GM19239 (cell line): ENCODE results near the gene LRMDA.

ENCODE experiments used
- DNase-seq: peaks from one replicate; pipeline ENCODE4 v3.0.0; 2011; ENCODE audit warnings: low spot score; ENCODE audit not compliant: insufficient read length
- FAIRE-seq: peaks from 2 replicates; lab custom pipeline; 2011; peaks lifted over from hg19 to GRCh38; lab: Jason Lieb, UNC

The LRMDA gene

DNA sequence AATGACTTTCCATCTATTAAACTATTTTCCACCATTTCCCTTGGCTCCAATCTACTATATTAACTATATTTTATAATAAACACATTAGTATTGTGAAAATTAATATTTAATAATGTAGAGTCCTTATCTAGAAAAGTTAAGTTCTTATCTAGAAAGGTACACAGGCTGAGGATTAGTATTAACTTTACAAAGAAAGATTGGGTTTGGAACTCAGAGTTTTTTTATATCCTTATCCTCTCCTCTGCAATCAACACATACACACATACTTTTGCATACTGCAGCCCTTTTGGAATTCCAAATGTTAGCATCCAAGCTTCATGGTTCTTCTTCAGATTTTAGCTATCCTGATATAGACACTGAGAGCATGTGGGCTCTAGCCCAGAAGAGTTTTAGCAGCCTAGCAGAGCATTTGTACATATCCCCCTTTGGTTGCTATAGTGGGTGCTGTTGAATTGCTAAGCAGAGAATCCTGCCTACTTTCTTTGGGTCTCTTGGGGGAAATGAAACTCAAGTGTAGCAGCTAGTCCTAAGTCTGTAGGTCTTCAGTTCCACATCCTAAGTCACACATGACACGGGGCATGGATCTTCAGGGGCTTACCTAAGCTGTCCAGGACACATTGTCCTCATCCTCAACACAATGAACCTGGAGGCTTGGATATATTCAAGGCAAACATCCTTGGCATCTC lies 874.6 kb downstream of the LRMDA start:
- no peak for FAIRE-seq
- DNase-seq = no peak

DNA sequence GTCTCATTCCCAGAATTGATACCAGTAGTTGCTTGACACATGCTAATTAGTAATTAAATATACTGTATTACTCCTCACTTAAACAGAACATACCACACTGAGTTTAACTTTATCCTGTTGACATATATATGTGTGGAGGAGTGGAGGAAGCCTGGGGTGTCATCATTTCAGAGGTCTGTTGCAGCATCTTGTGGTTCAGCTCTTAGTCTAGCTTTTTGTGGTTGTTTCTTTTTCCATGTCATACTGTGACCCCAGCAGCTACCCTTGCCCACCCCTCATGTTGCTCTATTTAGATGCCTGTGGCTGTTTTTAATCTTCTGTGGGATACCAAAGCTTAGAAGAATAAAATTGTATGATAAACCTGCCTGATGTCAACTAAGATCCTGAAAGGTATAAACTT lies 875.4 kb downstream of the LRMDA start:
- FAIRE-seq (no peak), DNase-seq (no peak)

- FAIRE-seq (no peak), DNase-seq (no peak)
These were observed 877.6 kb downstream of the LRMDA start for GRCh38 chr10:76309070-76309469.

- FAIRE-seq (no peak), DNase-seq (no peak)
These were observed 878.5 kb downstream of the LRMDA start for GRCh38 chr10:76309741-76310587.

DNA sequence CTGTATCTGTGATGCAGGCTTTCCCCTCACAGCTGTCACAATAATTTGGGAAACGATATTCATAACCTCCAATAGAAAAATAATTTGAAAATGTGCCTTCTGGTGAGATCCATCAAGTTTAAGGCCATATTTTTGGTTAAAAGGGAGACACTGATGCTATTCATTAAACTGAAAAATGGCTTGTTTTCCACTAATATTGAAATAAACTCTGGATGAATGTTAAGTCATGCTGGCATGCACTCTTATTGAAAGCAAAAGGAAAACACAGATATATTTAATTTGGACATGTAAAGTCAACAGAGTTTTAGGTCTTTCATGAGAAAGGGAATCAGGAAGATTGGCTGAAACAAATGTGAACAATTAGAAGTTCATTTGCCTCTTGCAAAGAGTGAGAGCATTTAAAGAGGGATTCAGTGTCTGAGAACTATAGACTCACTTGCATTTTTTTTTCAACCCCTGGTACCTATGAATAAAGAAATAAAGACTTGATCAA lies 879.2 kb downstream of the LRMDA start:
- FAIRE-seq (no peak), DNase-seq (no peak)

DNA sequence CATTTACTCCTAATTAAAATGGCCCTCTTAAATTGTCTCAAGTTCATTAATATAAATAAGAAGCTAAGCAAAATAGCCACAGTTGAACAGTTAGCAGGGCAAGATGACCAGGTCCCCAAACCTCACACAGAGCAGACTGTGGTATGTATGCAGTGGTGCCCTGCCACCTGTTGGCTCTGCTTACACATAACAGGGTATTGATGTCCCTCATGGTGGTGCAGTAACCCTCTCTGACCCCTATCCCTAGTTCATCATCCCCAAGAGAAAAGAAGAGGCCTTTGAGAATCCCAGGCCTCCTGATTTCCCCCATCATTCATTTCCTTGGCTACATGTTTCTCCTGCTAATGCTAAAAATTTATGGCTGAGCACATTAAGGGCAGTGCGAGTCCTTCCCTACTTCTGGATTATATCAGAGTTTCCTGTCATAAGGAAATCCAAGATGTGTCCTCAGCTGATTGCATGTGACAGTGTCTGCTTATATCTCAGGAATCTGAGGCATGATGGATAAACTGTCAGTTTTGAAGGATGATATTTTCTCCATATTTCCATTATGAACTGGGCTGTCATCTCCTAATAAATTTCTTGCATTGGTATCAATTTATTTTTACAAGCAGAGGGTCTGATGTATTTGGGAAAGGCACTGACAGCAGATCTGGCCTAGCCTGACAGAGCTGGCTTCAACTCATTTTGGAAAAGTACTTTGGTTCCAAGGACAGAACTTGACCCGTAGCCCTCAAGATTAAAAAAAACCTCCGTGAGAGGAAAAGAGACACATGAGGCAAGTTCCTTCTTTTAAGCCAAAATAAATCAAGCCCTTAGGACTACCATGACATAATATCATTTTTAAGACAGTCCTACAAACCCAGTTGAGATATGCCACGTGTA lies 880.6 kb downstream of the LRMDA start:
- no peak for FAIRE-seq

DNA sequence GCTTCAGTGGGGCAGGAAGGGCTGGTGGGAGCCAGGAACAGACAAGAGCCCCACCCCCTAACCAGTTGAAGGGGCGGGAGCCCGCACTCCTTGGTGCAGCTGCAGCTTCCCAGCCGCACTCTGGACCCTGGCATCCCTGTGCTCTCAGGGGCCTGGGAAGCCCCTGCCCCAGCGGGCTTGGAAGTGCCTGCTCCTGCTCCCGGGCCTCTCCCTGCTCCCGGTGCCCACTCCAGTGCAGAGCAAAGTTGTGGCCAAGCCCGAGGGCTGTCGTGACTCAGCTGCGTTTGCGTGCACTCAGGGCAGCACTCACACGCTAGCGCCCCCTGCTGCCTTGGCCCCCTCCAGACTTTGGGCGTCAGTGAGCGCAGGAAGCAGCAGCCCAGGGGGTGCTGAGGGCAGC lies 883.8 kb downstream of the LRMDA start:
- no peak for DNase-seq
- FAIRE-seq = no peak

More for the DNA sequence above, 880.6 kb downstream of the LRMDA start:
- DNase-seq = no peak

DNA sequence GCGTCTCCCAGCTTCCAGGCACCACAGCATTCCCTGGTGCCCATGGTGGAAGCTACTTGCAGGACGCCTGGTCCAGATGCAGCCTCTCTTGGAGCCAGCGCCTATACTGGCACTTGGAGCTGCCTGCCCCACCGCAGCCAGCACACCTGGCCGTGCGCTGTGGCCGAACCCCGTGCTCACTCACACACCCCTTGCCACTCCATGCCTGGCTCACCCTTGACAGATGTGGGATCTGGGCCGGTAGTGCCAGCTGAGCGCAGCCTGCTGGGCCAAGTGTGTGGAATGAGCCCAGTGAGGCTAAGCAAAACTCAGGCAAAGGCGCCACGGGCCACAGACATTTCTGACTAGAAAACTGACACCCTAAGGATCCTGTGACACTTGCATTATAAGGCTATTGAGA lies 884.8 kb downstream of the LRMDA start:
- FAIRE-seq = no peak

GRCh38 chr10:76317078-76317477 lies 885.7 kb downstream of the LRMDA start:
- no peak for FAIRE-seq

More for the DNA sequence above, 884.8 kb downstream of the LRMDA start:
- no peak for DNase-seq

DNA sequence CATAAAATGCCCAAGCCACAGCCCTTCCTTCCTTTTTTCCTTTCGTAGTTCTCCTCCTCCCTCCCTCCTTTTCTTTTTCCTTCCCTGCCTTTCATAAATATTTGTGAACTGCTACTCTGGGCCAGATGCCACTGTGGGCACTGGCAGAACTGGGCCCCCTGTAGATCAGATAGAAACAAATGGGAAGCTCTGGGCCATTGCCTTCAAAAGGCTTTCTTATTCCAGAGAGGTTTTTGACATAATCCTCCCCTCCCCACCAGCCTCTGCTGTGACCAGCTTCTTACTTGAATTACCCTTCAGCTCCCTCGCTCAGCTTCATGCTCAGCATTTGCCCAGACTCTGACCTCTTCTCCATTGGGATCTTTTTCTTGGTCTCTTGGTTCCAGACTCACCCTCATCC lies 886.8 kb downstream of the LRMDA start:
- no peak for DNase-seq
- no peak for FAIRE-seq

More at GRCh38 chr10:76317078-76317477, 885.7 kb downstream of the LRMDA start:
- DNase-seq = no peak

GRCh38 chr10:76319661-76320060 lies 888.2 kb downstream of the LRMDA start:
- FAIRE-seq (no peak), DNase-seq (no peak)

DNA sequence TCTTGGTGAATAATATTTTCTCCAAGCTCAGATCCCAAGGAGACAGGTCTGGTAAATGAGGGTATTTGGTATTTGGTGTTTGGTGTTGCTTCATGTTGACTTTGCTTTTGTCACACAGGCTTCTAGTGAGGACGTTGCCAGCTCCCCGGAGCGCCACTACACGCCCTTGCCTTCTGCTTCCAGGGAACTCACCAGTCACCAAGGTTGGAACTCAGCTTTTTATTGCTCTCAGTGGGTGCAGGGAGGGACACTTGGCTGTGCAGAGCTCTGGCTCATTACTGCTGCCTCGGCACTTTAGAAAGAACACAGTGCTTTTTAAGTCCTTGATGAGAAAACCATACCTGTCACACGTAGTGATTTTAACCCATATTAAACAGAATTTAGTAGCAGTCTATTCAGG lies 892.9 kb downstream of the LRMDA start:
- DNase-seq = no peak
- FAIRE-seq = no peak

- no peak for FAIRE-seq
These were observed 896.0 kb downstream of the LRMDA start for GRCh38 chr10:76327441-76327840.

GRCh38 chr10:76328348-76328747 lies 896.9 kb downstream of the LRMDA start:
- FAIRE-seq (no peak), DNase-seq (no peak)

More at GRCh38 chr10:76327441-76327840, 896.0 kb downstream of the LRMDA start:
- DNase-seq = no peak

DNA sequence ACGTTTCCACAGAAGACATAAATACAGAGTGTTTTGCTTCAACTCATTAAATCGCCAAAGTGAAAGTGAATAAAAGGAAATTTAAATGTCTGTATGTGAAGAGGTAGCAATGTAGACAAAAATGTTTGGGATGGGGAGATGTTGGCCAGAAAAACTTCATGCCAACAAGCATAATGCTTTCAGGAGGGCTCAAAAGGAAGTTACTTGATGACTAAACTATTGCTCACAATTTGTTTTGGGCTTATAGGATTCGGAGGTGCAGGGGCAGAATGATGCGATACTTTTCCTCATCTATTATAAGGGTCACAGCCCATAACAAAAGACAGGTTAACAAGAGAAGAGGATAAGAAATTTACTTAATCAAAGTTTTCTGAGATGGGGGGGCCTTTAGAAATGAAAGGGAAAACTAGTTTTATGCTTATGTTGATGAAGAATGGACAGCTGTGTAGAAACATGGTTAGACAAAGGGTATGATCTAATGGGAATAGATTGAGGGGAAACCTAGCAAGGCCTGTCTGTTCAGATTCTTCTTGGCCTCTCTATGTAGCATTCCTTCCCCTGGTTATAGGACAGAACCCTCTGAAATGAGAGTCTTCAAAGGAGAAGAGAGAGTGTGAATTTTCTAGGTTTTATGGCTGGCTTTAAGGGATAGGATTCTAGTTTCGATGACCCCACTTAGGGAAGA lies 898.6 kb downstream of the LRMDA start:
- DNase-seq = no peak
- FAIRE-seq = no peak

DNA sequence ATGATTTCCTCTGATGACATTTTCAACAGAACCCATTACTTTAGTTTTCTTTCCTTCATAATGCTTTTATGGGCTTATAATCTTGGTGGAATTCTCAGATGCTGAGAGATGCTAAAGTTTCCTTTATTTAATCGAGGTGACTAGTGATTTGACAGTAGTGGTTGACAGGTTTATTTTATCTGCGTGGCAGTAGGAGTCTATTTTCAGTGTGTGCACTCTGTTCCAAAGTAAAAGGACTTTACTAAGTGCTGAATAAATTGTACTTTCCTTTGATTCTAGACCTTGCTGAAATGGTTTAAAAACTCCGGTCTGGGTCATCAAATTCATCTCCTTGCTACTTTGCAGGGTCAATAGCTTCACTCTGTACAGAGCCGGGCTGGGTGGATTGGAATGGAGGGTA lies 900.3 kb downstream of the LRMDA start:
- no peak for FAIRE-seq
- no peak for DNase-seq

DNA sequence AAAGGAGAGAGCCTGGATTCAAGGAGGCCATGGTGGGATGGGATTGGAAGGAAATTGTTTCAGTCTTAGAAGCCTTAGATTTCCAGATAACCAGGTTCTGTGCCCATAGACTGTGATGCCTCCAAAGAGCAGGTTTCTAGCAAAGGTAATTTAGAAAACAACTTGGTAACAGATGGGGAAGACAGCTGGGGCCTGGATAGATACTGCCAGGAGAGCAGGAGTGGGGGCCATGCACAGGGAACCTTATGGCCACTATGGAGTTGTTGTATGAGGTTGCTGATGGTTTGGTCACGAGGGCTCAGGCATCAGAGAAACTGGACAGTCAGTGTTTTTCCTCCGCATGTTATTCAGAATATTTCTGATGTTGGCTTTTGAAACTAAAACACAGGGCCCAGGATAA lies 901.9 kb downstream of the LRMDA start:
- DNase-seq (no peak), FAIRE-seq (no peak)

- FAIRE-seq (no peak), DNase-seq (no peak)
These were observed 902.4 kb downstream of the LRMDA start for GRCh38 chr10:76333796-76334195.

- DNase-seq (no peak), FAIRE-seq (no peak)
These were observed 902.8 kb downstream of the LRMDA start for GRCh38 chr10:76334255-76334654.
